ENCODE measurements around the gene KRTAP5-1.
A peak's percentile ranks its signal among the peaks of the same experiment; 100 is the strongest.
"Not testable (repeated sequence)": the region's sequence is repeated elsewhere in the genome, so short reads cannot be mapped to it uniquely, and the experiment has no call there.

Gene KRTAP5-1

DNA sequence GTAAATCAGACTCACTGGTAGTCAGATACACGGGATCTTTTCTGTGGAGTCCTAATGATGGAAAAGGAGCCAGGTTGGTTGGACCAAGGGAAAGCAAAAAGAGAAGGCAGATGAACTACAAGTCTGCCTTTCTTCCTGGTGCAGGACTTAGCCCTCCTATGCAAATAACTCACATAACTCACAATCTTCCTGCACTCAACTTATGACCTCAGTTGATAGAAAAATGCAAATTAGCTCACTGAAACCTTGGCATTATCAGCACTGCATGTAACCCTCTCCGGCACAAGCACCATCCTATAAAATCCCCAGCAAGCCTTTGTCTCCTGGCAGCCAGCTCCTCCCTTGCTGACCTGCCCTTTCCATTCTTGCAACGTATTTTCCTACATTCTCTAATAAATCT is 16.6 kb upstream of the KRTAP5-1 start:
- not testable (repeated sequence) for DNase-seq (ENCODE audit: low read depth in 2 of 2)

DNA sequence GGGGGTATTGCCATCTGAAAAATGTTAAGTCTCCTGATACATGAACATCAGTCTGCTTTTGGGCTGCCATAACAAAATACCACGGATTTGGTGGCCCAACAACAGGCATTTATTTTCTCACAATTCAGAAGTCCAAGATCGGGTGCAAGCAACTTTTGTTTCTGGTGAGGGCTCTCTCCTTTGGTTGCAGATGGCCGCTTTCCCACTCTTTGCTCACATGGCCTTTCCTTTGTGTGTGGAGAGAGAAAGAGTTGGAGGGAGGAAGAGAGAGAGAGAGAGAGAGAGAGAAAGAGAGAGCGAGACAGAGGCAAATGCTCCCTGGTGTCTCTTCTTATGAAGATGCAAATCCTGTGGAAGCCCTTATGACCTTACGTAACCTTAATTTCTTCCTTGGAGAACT is 15.5 kb upstream of the KRTAP5-1 start:
- no peak for DNase-seq (ENCODE audit: low read depth in 2 of 2)

DNA sequence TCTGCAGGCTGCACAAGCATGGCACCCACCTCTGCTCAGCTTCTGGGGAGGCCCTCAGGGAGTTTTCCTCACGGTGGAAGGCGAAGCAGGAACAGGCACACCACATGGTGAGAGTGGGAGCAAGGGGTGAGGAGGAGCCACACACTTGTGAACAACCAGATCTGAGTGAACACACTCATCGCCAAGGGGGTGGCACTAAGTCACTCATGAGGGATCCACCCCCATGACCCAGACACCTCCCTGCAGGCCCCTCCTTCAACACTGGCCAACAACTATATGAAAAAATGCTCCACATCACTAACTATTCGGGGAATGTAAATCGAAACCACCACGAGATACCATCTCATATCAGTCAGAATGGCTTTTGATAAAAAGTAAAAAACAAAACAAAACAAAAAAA is 13.7 kb upstream of the KRTAP5-1 start:
- DNase-seq (ENCODE audit: low read depth in 2 of 2), result no peak

DNA sequence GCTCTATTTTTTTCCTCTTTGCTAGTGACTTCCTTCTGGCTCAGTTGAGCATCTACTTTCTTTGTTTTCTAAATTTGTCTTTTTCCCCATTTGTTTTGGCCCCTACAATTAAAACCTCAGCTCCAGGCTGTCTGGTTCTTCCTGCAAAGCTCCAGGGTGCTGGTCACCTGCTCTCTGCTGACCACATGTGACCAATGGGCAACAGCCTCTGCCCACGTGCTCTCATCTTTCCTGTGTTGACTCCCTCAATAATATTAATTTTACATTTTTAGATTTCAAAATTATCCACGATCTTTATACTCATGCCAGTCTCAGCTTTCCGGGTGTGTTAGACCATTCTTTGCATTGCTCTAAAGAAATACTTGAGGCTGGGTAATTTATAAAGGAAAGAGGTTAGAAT is 13.3 kb upstream of the KRTAP5-1 start:
- DNase-seq (ENCODE audit: low read depth in 2 of 2), result not testable (repeated sequence)

DNA sequence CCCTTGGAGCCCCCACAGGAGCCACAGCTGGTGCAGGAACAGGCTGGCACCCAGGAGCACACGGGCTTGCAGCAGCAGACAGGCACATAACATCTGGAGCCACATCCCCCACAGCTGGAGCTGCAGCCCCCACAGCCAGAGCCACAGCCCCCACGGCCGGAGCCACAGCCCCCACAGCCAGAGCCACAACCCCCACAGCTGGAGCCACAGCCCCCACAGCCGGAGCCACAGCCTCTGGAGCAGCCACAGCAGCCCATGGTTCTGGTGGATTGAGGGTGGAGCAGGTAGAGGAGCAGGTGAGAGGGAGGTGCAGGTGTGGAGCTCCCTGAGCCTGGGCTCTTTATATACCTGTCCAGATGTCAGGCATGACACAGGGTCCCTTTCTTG is 12.9 kb upstream of the KRTAP5-1 start, which contains the start of gene KRTAP5-2:
Gene KRTAP5-2 (minus strand): TSS at position 301 of the 387 bp plus-strand sequence. CDS start 44 bp downstream, at position 257.
- DNase-seq (ENCODE audit: low read depth in 2 of 2), result no peak

DNA sequence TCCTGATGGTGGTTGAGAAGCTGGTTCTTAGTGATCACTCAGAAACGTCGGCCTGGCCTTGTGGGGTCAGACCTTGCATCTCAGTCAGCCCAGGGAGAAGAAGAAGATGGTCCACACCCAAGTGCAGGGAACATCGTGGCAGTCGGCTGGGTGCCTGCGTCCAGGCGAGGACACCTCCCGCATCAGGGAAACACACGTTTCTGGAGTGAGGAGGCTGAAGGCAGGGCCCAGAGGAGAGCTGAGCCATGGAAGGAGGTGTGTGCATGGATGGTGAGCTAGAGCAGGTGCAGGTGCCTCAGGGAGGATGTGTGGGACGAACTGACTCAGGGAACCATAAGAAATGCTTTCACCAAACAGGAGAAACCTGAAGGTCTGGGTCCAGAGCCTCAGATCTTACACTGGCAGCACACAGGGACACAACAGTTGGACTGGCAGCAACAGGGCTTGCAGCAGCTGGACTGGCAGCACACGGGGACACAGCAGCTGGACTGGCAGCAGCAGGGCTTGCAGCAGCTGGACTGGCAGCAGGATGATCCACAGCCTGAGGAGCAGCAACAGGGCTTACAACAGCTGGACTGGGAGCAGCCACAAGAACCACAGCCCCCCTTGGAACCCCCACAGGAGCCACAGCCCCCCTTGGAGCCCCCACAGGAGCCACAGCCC is 12.4 kb upstream of the KRTAP5-1 start:
- no peak for DNase-seq (ENCODE audit: low read depth in 2 of 2)

DNA sequence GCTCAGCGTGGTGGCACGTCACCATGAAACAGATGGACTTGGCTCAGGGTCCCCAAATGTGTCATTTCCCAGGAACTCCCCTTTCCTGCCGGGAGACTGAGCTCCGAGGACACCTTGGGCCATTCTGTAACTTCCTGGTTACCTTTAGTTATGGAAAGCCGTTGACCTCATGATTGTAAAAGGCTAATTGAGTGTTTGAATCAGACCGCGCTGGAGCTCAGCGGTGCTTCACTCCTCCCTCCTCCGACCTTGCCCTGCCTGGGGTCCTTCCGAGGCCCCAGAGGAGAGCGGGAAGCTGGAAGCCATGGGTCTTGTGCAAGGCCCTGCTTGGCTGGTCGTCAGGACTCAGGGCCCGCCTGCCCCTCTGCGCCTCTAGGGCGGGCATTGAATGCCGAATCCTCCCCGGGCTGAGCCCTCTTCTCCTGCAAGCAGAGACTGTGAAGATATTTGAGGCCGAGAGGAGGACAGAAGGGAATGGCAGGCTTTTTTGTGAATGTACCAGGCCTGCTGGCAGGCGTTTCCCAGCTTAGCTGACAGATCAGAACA is 11.6 kb upstream of the KRTAP5-1 start:
- DNase-seq (ENCODE audit: low read depth in 2 of 2), result not testable (repeated sequence)

DNA sequence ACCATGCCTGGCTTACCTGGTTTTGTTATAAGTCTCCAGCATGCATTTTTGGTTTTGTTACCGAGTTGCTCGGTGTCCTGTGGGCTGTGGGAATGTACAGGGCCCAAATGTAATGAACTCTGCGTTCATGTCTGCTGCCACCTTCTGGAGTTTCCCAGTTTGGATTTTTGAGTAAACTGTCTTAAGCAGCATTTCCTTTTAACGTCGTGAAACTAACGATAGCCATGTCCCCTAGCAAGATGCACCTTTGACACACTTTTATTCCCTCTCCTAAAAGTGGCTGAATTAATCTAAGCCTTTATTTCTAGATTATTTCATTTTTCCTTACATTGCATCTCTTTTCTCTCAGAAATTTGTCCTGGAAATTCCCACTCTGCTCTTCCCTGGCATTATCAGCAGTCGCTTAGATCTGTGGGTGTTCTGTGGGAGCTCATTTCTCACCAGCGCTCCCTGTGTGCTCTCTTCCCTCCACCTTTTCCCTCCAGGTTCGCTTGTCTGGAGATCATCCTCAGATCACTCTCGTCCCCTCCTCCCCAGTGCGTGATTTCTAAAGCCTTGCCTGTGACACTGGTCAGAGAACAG is 11.0 kb upstream of the KRTAP5-1 start:
- DNase-seq (ENCODE audit: low read depth in 2 of 2), result not testable (repeated sequence)

DNA sequence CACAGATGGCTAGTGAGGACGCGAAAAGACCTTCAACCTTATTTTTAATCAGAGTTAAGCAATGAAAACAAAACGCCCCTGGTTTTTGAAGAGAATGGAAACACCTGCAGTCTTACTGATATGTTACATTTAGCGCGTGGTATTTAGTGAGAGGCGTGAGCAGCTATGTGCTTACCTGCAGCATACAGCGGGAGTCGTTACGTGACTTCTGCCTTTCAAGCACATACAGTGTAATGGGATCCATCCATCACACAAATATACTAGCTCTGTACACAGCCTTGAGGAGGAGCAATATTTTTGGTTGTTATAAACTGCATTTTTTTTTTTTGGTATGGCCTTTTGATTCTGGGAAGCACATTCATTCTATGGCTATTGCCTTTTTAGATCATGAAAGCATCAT is 7.5 kb upstream of the KRTAP5-1 start:
- DNase-seq (ENCODE audit: low read depth in 2 of 2), result no peak

DNA sequence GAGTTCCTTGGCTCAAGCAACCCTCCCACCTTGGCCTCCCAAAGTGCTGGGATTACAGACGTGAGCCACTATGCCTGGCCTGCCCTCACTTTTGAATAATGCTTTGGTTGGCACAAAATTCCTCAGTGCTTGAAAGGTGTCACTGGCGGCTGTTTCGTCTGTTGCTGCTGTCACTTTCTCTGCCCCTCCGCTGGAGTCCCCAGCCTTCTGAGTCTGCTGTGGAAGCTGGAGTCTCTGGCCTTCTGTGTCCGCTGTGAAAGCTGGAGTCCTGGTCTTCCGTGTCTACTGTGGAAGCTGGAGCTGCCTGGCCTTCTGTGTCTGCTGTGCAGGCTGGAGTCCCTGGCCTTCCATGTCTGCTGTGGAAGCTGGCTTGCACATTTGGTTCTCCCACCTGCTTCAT is 4.9 kb upstream of the KRTAP5-1 start:
- DNase-seq (ENCODE audit: low read depth in 2 of 2), result no peak

DNA sequence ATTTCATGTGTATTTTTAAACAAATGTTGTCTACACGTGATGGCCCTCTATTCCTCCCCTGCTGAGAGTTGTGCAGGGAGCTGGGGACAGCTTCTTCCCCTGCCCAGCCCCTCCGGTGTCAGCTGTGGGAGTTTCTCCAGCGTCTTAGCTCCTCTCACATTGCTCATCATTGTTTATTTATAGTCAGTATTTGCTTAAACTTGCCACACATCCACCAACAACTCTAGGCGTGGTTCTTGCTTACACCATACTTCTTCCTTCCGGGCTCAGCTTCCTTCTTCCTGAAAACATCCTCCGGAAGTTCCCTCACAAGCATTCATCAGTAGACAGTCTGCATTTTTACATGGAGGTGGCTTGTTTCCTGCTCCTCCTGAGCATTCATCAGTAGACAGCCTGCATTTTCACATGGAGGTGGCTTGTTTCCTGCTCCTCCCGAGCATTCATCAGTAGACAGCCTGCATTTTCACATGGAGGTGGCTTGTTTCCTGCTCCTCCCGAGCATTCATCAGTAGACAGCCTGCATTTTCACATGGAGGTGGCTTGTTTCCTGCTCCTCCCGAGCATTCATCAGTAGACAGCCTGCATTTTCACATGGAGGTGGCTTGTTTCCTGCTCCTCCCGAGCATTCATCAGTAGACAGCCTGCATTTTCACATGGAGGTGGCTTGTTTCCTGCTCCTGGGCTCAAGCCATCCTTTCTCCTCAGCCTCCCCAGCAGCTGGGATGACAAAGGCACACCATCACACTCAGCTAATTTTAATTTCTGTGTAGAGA is 4.3 kb upstream of the KRTAP5-1 start:
- not testable (repeated sequence) for DNase-seq (ENCODE audit: low read depth in 2 of 2)

DNA sequence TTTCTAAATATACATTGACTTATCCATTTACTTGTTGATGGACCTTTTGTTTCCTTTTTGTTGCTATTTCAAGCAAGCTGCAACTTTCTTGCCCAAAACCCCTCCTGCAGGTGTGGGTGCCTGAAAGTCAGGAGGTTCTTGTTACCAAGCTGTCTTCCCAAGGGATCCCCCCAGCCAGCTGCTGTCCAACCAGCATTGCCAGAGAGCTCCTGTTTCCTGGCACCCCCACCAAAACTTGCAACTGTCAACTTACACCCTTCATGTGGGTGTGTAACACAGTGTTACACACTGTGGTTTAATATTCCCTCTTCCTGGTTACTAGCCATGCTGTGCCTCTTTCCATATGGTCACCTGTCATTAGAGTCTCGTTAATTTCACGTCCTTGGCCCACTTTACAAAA is 1.6 kb upstream of the KRTAP5-1 start:
- no peak for DNase-seq (ENCODE audit: low read depth in 2 of 2)

DNA sequence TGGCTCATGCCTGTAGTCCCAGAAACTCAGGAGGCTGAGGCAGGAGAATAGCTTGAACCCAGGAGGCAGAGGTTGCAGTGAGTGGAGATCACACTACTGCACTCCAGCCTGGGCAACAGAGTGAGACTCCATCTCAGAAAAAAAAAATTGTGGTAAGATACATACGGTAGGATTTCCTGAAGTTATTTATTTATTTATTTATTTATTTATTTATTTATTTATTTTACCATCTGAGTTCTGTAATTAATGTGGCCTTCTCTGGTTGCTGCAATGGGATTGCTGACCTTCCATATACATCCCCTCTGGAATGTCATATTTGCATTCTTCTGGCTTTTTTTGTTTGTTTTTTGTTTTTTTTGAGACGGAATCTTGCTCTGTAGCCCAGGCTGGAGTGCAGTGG is 2.2 kb downstream of the KRTAP5-1 start:
- DNase-seq (ENCODE audit: low read depth in 2 of 2), result not testable (repeated sequence)

DNA sequence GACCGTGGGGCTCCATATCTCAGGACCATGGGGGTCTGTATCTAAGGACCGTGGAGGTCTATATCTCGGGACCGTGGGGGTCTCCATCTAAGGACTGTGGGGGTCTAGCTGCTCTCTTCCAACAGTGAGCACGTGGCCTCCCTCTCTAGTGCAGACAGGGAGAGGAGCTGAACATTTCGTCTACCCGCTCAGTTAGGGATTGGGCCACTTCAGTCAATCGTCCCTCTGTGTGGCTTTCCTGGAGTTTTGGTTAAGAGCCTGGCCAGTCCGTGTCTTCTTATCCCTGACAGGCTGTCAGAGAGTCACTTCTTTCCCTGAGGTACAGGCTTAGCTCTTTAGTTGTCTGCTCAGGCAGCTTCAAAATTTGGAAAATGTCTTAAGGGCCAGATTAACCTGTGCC is 3.1 kb downstream of the KRTAP5-1 start:
- DNase-seq (ENCODE audit: low read depth in 2 of 2), result no peak

DNA sequence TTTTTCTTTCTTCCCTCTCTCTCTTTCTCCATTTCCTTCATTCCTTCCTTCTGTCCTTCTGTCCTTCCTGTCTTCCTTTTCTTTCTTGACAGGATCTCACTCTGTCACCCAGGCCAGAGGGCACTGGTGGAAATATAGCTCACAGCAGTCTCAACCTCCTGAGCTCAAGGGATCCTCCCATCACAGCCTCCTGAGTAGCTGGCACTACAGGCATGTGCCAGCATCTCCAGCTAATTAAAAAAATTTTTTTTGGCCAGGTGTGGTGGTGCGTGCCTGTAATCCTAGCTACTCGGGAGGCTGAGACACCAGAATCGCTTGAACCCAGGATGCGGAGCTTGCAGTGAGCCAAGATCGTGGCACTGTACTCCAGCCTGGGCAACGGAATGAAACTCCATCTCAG is 8.3 kb downstream of the KRTAP5-1 start:
- DNase-seq (ENCODE audit: low read depth in 2 of 2), result no peak

DNA sequence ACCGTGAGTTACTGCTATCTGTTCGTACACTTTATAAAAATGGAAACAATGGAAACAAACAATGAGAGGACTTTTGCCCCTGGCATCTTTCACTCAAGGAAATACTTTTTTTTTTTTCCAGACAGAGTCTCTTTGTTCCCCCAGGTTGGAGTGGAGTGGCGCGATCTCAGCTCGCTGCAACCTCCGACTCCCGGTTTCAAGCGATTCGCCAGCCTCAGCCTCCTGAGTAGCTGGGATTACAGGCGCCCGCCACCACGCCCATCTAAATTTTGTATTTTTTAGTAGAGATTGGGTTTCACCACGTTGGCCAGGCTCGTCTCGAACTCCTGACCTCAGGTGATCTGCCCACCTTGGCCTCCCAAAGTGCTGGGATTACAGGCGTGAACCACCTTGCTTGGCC is 9.3 kb downstream of the KRTAP5-1 start:
- DNase-seq (ENCODE audit: low read depth in 2 of 2), result not testable (repeated sequence)

DNA sequence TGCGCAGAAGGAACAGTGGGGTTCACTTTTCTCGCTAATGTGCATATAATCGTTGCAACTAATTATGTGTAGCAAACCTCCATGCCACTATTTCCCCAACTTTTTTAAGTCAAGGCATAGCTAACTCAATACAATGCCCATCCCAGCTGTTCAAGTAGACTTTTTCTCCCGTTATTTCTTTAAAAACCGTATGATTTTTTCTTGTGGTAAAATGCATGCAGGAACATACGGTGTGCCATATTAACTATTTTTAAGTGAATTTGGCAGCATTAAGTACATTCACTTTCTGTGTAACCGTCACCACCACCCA is 10.2 kb downstream of the KRTAP5-1 start:
- DNase-seq (ENCODE audit: low read depth in 2 of 2), result no peak

DNA sequence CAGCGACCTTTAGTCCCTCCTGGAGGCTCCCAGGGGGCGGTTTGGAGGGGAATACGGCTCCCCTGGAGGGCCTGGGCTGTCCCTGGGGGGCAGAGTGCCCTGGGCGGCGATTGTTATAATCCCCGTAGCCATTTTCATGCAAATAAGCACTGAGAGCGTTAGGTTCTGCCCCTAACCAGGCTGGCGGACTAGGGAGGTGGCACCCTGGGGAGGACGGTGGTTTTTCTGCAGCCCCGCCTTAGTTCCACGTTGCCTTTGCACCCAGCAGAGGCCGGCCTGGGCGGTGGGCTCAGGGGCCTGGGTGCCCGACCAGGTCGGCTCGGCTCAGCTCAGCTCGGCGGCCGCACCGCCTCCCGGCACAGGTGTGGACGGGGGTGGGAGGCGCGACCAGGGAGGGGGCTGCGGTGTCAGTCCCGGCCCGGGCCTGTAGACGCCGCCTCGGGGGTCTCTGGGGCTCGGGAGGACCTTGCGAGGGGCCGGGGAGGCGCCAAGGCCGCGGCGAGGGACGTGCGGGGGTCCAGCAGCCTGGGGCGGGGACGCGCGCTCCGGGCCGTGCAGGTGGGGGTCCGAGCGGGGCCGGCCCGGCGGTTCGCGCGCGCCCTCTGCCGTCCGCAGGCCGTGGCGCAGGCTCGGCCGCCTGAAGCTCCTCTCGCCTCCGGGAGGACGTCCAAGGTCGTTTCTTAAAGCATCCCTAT is 10.7 kb downstream of the KRTAP5-1 start:
- peak in 1 of 2 donors; percentile 57 for DNase-seq (ENCODE audit: low read depth in 2 of 2)

DNA sequence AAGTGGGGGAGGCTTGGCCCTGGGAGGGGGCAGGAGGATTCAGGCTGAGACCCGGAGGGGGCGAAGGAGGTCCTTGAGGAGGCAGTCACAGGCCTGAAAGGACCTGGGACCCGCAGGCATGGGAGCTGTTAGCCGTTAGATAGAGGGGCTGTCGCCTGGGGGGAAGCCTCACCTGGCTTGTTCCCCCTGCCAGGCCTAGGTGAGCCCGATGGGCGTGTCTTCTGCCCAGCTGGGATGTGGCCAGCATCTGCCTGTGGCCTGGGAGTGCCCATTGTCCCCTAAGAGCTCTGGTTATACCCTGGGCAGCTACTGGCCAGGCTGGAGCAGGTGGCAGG is 11.2 kb downstream of the KRTAP5-1 start:
- no peak for DNase-seq (ENCODE audit: low read depth in 2 of 2)

DNA sequence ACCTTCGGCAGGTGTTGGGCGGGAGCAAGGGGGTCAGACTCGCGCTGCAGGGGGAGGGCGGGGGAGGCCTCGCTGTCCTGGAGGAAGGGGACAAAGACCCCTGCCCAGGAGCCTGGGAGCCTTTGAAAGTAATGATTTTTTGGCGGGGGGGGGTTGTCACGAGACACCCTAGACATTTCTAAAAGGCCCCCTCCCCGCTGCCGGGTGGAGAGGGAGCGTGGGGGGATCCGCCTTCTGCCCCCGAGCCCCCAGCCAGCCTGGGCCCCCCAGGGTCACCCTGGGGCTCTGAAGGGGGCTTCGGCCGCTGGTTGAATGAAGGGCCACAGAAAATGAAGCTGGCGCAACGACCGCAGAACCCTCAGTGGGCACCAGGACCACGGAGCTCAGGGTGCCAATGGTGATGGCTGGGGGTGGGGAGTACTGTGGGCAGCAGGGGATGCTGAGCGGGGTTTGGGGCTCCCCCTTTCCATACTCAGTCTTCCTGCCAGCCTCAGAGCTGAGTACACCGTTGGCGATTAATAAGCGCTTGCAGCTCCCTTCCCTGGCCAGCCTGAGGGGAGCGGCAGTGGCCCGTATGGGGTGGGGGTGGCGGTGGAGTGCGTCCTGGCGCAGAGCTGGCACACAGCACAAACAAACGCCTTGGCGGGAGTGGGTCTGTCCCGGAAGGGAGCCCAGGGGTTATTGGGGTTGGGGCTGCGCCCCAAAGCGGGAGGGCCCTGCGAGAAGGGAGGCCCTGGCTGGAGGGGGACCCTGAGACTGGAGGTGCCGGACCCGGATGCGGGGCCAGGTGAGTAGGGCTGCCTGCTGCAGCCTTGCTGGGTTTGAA is 11.8 kb downstream of the KRTAP5-1 start:
- DNase-seq (ENCODE audit: low read depth in 2 of 2), result no peak
